Measurements from ENCODE around the gene AFF4. TPM values are rescaled to one million over a fixed set of nuclear protein-coding genes. Genes with fewer than 3 reads are reported as not detected.

Gene AFF4
- total RNA-seq, 1 donor, result 83.2 TPM

DNA sequence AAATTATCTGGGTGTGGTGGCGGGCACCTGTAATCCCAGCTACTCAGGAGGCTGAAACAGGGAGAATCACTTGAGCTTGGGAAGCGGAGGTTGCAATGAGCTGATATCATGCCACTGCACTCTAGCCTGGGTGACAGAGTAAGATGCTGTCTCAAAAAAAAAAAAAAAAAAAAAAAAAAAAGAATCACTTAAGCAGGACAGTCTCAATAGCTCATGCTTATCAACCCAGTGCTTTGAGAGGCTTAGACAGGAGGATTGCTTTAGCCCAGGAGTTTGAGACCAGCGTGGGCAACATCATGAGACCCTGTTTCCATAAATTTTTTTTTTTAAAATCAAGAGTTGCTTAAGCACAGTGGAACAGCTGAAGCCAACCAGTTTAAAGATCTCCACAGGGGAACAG, 47.3 kb downstream of the AFF4 start:
- Histone ChIP-seq H3K27me3 (ENCODE audit: insufficient read depth, low read length) (no peaks in the 10 kb centered on the region), H3K79me2 (ENCODE audit: insufficient read depth, low read length) (peaks cover 92% of the 10 kb centered on the region), H3K9me3 (ENCODE audit: low read depth, low read length) (no peaks in the 10 kb centered on the region), H3K4me3 (ENCODE audit: insufficient read depth, low read length) (no peak overlapping the region), H3K4me1 (ENCODE audit: insufficient read depth, low read length) (no peaks in the 10 kb centered on the region), H3K27ac (ENCODE audit: low read depth, low read length) (peak overlapping the region; percentile 23), H2AFZ (ENCODE audit: low read length) (no peak overlapping the region), H3K36me3 (ENCODE audit: insufficient read depth, low read length) (peaks cover 54% of the 10 kb centered on the region), H3K4me2 (ENCODE audit: insufficient read depth, low read length) (no peak overlapping the region), H4K20me1 (ENCODE audit: insufficient read depth, low read length) (peaks cover 43% of the 10 kb centered on the region)
- no peak for DNase-seq (ENCODE audit: insufficient read length, low spot score, missing footprints)
- TF ChIP-seq CTCF (IDR thresholded peaks at IDR 0.05; ENCODE audit: extremely low read depth, low read depth, low read length), result no peak

- no peak overlapping the region for H3K27ac ChIP-seq (ENCODE audit: low read depth, low read length)
- TF ChIP-seq CTCF (IDR thresholded peaks at IDR 0.05; ENCODE audit: extremely low read depth, low read depth, low read length), result no peak
Measured at GRCh38 chr5:132915681-132916080, 47.8 kb downstream of the AFF4 start.

GRCh38 chr5:132909702-132910101, 53.7 kb downstream of the AFF4 start:
- Histone ChIP-seq H3K4me3 (ENCODE audit: insufficient read depth, low read length) (no peak overlapping the region), H3K27me3 (ENCODE audit: insufficient read depth, low read length) (no peaks in the 10 kb centered on the region), H3K9me3 (ENCODE audit: low read depth, low read length) (no peaks in the 10 kb centered on the region), H3K4me1 (ENCODE audit: insufficient read depth, low read length) (peaks cover 4% of the 10 kb centered on the region), H3K79me2 (ENCODE audit: insufficient read depth, low read length) (peaks cover 89% of the 10 kb centered on the region), H3K27ac (ENCODE audit: low read depth, low read length) (no peak overlapping the region), H3K36me3 (ENCODE audit: insufficient read depth, low read length) (peaks cover 47% of the 10 kb centered on the region), H3K4me2 (ENCODE audit: insufficient read depth, low read length) (no peak overlapping the region), H2AFZ (ENCODE audit: low read length) (no peak overlapping the region), H4K20me1 (ENCODE audit: insufficient read depth, low read length) (peaks cover 48% of the 10 kb centered on the region)
- no peak for DNase-seq (ENCODE audit: insufficient read length, low spot score, missing footprints)
- no peak for TF ChIP-seq CTCF (IDR thresholded peaks at IDR 0.05; ENCODE audit: extremely low read depth, low read depth, low read length)

More at GRCh38 chr5:132915681-132916080, 47.8 kb downstream of the AFF4 start:
- Histone ChIP-seq H3K4me2 (ENCODE audit: insufficient read depth, low read length) (no peak overlapping the region), H3K9me3 (ENCODE audit: low read depth, low read length) (no peaks in the 10 kb centered on the region), H3K79me2 (ENCODE audit: insufficient read depth, low read length) (peaks cover 92% of the 10 kb centered on the region), H3K27me3 (ENCODE audit: insufficient read depth, low read length) (no peaks in the 10 kb centered on the region), H2AFZ (ENCODE audit: low read length) (no peak overlapping the region), H4K20me1 (ENCODE audit: insufficient read depth, low read length) (peaks cover 45% of the 10 kb centered on the region), H3K4me3 (ENCODE audit: insufficient read depth, low read length) (no peak overlapping the region), H3K36me3 (ENCODE audit: insufficient read depth, low read length) (peaks cover 58% of the 10 kb centered on the region), H3K4me1 (ENCODE audit: insufficient read depth, low read length) (no peaks in the 10 kb centered on the region)
- DNase-seq (ENCODE audit: insufficient read length, low spot score, missing footprints), result no peak

DNA sequence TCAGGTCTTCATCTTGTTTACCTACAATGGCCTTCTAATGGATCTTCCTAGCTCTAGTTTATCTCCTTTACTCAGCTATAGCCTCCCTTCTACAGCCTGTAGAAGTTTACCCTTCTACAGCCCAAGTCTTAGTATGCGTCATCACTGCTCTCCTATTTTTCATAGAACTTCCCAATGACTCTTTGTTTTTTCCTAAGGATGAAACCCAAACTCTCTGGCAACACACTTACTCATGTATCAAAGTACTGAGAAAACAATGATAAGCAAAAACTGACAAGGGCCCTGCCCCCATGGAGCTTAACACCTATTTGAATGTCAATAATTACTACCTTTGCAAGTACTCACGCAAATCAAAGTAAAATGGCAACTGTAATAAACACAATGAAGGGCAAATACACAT, 56.3 kb downstream of the AFF4 start:
- Histone ChIP-seq H3K9me3 (ENCODE audit: low read depth, low read length) (no peaks in the 10 kb centered on the region), H3K27ac (ENCODE audit: low read depth, low read length) (peak overlapping the region; percentile 12), H2AFZ (ENCODE audit: low read length) (no peak overlapping the region), H3K79me2 (ENCODE audit: insufficient read depth, low read length) (peaks cover 91% of the 10 kb centered on the region), H3K27me3 (ENCODE audit: insufficient read depth, low read length) (no peaks in the 10 kb centered on the region), H3K4me2 (ENCODE audit: insufficient read depth, low read length) (no peak overlapping the region), H3K4me1 (ENCODE audit: insufficient read depth, low read length) (peaks cover 4% of the 10 kb centered on the region), H4K20me1 (ENCODE audit: insufficient read depth, low read length) (peaks cover 55% of the 10 kb centered on the region), H3K36me3 (ENCODE audit: insufficient read depth, low read length) (peaks cover 49% of the 10 kb centered on the region), H3K4me3 (ENCODE audit: insufficient read depth, low read length) (no peak overlapping the region)
- peak; percentile 1 for DNase-seq (ENCODE audit: insufficient read length, low spot score, missing footprints)
- no peak for TF ChIP-seq CTCF (IDR thresholded peaks at IDR 0.05; ENCODE audit: extremely low read depth, low read depth, low read length)

Data from osteoblast (primary cell).